HepG2 (cell line): ENCODE data around the gene ADAM8. TPM values are rescaled to one million over a fixed set of nuclear protein-coding genes. Genes with fewer than 3 reads are reported as not detected.

Experiments used
- ATAC-seq: fragments of 200-7000 bp; cut with Tn5 transposase; 3 replicates; pipeline ENCODE4 v1.9.1; 2020; ENCODE audit warnings: mild to moderate bottlenecking, moderate library complexity
- BruUV-seq: library from RNA; stranded (reverse); fragments of 400-500 nt; replicated peaks from 2 replicates; lab custom pipeline; 2021; lab: Mats Ljungman, UMichigan
- CTCF ChIA-PET: fragments of 300-600 bp; formaldehyde crosslinking; extraction: SDS; loops from one replicate; lab custom pipeline; 2021; ENCODE audit warnings: low total read pairs, inconsistent platforms, low intra/inter-chr PET ratio; lab: Yijun Ruan, JAX
- POLR2A ChIA-PET: fragments of 350-600 bp; sonication (Branson Sonifier 250); formaldehyde crosslinking; loops from one replicate; lab custom pipeline; 2020; ENCODE audit warnings: antibody characterized with exemption, inconsistent platforms; lab: Yijun Ruan, JAX
- DNase-seq: peaks from one replicate; pipeline ENCODE4 v3.0.0-alpha.2; 2015; ENCODE audit warnings: low spot score
- FAIRE-seq: peaks from 3 replicates; lab custom pipeline; 2011; peaks lifted over from hg19 to GRCh38; lab: Jason Lieb, UNC
- H2AFZ ChIP-seq: one replicate; pipeline ENCODE4 v1.6.1; 2011; ENCODE audit warnings: low read length, inconsistent platforms
- H3K27ac ChIP-seq: fragments of 300-600 bp; 3 replicates; pipeline ENCODE4 v1.8.0; 2011; ENCODE audit warnings: mixed run types, mild to moderate bottlenecking, mixed read lengths, low read length, inconsistent platforms; ENCODE audit not compliant: insufficient read depth; ENCODE audit errors: extremely low read length
- H3K27me3 ChIP-seq, 2 experiments: fragments of 200-600 bp in 1 of 2; 2 replicates in 1 of 2; 3 replicates in 1 of 2; pipeline versions ENCODE4 v1.6.0 to v1.8.0; 2011; ENCODE audit warnings: low read length in 2 of 2, mild to moderate bottlenecking in 2 of 2, moderate library complexity in 2 of 2, inconsistent platforms in 1 of 2; ENCODE audit not compliant: insufficient read depth in 2 of 2, control insufficient read depth in 1 of 2
- H3K36me3 ChIP-seq, 2 experiments: fragments of 200-600 bp in 1 of 2; replicated peaks in 1 of 2; 2 replicates in 1 of 2; 3 replicates in 1 of 2; pipeline versions ENCODE4 v1.5.1 to v1.8.0; 2011; ENCODE audit warnings: low read length in 2 of 2, inconsistent platforms in 1 of 2; ENCODE audit not compliant: insufficient read depth in 2 of 2, control insufficient read depth in 1 of 2
- H3K4me1 ChIP-seq: 2 replicates; pipeline ENCODE4 v1.5.1; 2012; ENCODE audit warnings: low read length, inconsistent platforms; ENCODE audit not compliant: insufficient read depth
- H3K4me2 ChIP-seq: 2 replicates; pipeline ENCODE4 v1.6.0; 2011; ENCODE audit warnings: low read depth, low read length, inconsistent platforms
- H3K4me3 ChIP-seq, 3 experiments: fragments of 200-600 bp in 1 of 3; sonication (generic), shearing (Covaris generic) in 1 of 3; replicated peaks in 1 of 3; 2 replicates each; pipeline ENCODE4 v1.5.1; 2011 to 2016; ENCODE audit warnings: low read length in 3 of 3, inconsistent platforms in 2 of 3, low read depth in 2 of 3, mild to moderate bottlenecking in 2 of 3, control low read depth in 1 of 3, mixed read lengths in 1 of 3; ENCODE audit not compliant: insufficient read depth in 1 of 3
- H3K79me2 ChIP-seq: one replicate; pipeline ENCODE4 v1.6.1; 2011; ENCODE audit warnings: low read length, inconsistent platforms; ENCODE audit not compliant: insufficient read depth
- H3K9ac ChIP-seq: 2 replicates; pipeline ENCODE4 v1.6.0; 2011; ENCODE audit warnings: mild to moderate bottlenecking, low read depth, low read length, inconsistent platforms; ENCODE audit not compliant: insufficient read depth
- H3K9me3 ChIP-seq: 2 replicates; pipeline ENCODE4 v1.5.1; 2012; ENCODE audit warnings: mild to moderate bottlenecking, low read length
- H4K20me1 ChIP-seq: 2 replicates; pipeline ENCODE4 v1.6.0; 2011; ENCODE audit warnings: inconsistent platforms, mild to moderate bottlenecking, low read length, moderate library complexity; ENCODE audit not compliant: insufficient read depth
- ATF7-NPFF ChIP-seq: sonication (generic); formaldehyde crosslinking; IDR thresholded peaks from 2 replicates; pipeline ENCODE4 v1.8.1; 2023; ENCODE audit warnings: mild to moderate bottlenecking, low read depth, missing genetic modification reagents, moderate library complexity
- BHLHE40 ChIP-seq: IDR thresholded peaks from 2 replicates; pipeline ENCODE4 v1.6.1; 2011; ENCODE audit warnings: low read length, improper control_type of control experiment
- HHEX ChIP-seq: IDR thresholded peaks from 2 replicates; pipeline ENCODE4 v1.6.1; 2016; ENCODE audit warnings: control low read depth
- MYPOP ChIP-seq: sonication (generic); formaldehyde crosslinking; IDR thresholded peaks from 2 replicates; pipeline ENCODE4 v1.8.1; 2023; ENCODE audit warnings: mild to moderate bottlenecking, moderate library complexity, missing genetic modification reagents
- SMAD9 ChIP-seq: sonication (generic); formaldehyde crosslinking; IDR thresholded peaks from 2 replicates; pipeline ENCODE4 v1.5.1; 2020; ENCODE audit warnings: mild to moderate bottlenecking, missing genetic modification reagents
- SNRNP70 ChIP-seq: fragments of 200-400 bp; formaldehyde crosslinking; IDR thresholded peaks from 2 replicates; pipeline ENCODE4 v1.6.1; 2017; ENCODE audit warnings: mild to moderate bottlenecking, low read depth, low read length, moderate library complexity
- TFDP2 ChIP-seq: sonication (generic); formaldehyde crosslinking; IDR thresholded peaks from 2 replicates; pipeline ENCODE4 v1.4.0; 2020; ENCODE audit warnings: missing genetic modification reagents
- UBTF ChIP-seq: sonication (generic); formaldehyde crosslinking; IDR thresholded peaks from 2 replicates; pipeline ENCODE4 v1.4.0; 2020; ENCODE audit warnings: mild to moderate bottlenecking, missing genetic modification reagents
- YY1 ChIP-seq: IDR thresholded peaks from 2 replicates; pipeline ENCODE4 v1.6.1; 2011; ENCODE audit warnings: low read length, low read depth, moderate library complexity, mild to moderate bottlenecking; ENCODE audit not compliant: insufficient read depth, insufficient replicate concordance
- ZFAT ChIP-seq: sonication (generic); formaldehyde crosslinking; conservative IDR thresholded peaks from 2 replicates; pipeline ENCODE4 v1.8.1; 2023; ENCODE audit warnings: missing genetic modification reagents, inconsistent platforms
- ZHX1 ChIP-seq: sonication (generic); formaldehyde crosslinking; IDR thresholded peaks from 2 replicates; pipeline ENCODE4 v1.8.1; 2022; ENCODE audit warnings: low read depth, mild to moderate bottlenecking, missing genetic modification reagents
- ZNF317 ChIP-seq: sonication (generic); formaldehyde crosslinking; IDR thresholded peaks from 2 replicates; pipeline ENCODE4 v1.5.0; 2020; ENCODE audit warnings: mild to moderate bottlenecking, missing genetic modification reagents
- ZNF557 ChIP-seq: sonication (generic); formaldehyde crosslinking; IDR thresholded peaks from 2 replicates; pipeline ENCODE4 v1.4.0; 2020; ENCODE audit warnings: missing genetic modification reagents
- ZNF770 ChIP-seq: sonication (generic); formaldehyde crosslinking; IDR thresholded peaks from 2 replicates; pipeline ENCODE4 v1.5.0; 2020; ENCODE audit warnings: mild to moderate bottlenecking, missing genetic modification reagents
- WGBS: methylation state at CpG from one replicate; pipeline ENCODE4 v1.1.6; 2017; ENCODE audit warnings: low lambda C conversion rate; 5-methylcytosine and 5-hydroxymethylcytosine counted together
- in situ Hi-C: cut with HindIII; loops from 2 replicates; pipeline ENCODE4 v1.10.0; 2017; ENCODE audit warnings: low pct_unique_long_range_greater_than_20kb; ENCODE audit not compliant: extremely low pct_ligation_motif_present
- intact Hi-C: fragments of 100-400 bp; cut with micrococcal nuclease; formaldehyde crosslinking; loops from one replicate; pipeline ENCODE4 v1.10.0; 2022; ENCODE audit not compliant: unreplicated experiment
- polyA plus RNA-seq, 8 experiments: library from polyadenylated mRNA; depleted of rRNA in 3 of 8; stranded (reverse) in 7 of 8; unstranded in 1 of 8; fragments of >200 nt; fragmentation: Illumina TruSeq in 4 of 8; extraction: Trizol in 4 of 8; gene quantifications; 2 replicates each; pipeline versions ENCODE4 v1.2.1 to v1.2.3, GENCODE V29; 2011 to 2016; ENCODE audit warnings: low read depth in 4 of 8, missing spikeins in 1 of 8, mixed read lengths in 1 of 8; ENCODE audit not compliant: insufficient read depth in 1 of 8
- total RNA-seq, 5 experiments: library from RNA; depleted of rRNA; stranded (reverse); fragments of >200 nt; fragmentation: Illumina TruSeq; extraction: Trizol; gene quantifications; 2 replicates each; pipeline ENCODE4 v1.2.3, GENCODE V29; 2016; ENCODE audit warnings: low read depth in 1 of 5

Gene ADAM8
- total and polyA plus RNA-seq, 2 of the 13 experiments (the other 11 are each of a cell fraction or from before 2014, with no cell fraction given) = 0.24 to 0.93 TPM

GRCh38 chr10:133229265-133230043 is 47.2 kb downstream of the ADAM8 start:
- Histone ChIP-seq H3K36me3 (no peaks in the 10 kb centered on the region), H2AFZ (no peak overlapping the region), H3K4me2 (no peak overlapping the region), H3K9ac (no peak overlapping the region), H3K4me1 (no peaks in the 10 kb centered on the region), H4K20me1 (no peaks in the 10 kb centered on the region), H3K79me2 (no peaks in the 10 kb centered on the region), H3K27ac (no peak overlapping the region), H3K9me3 (no peaks in the 10 kb centered on the region), H3K27me3 (peaks cover 11 to 61% of the 10 kb centered on the region in 2 experiments), H3K4me3 (no peak overlapping the region)
- ChIA-PET POLR2A (no interaction called here), CTCF (no interaction called here)
- DNase-seq = no peak
- in situ Hi-C loops = no loop called here
- BruUV-seq = no TSS peak
- 34% methylated on average over 16 of the region's 58 CpGs for WGBS
- ATAC-seq = no peak
- FAIRE-seq = no peak
- intact Hi-C loops = no loop called here
- no peak for TF ChIP-seq ZNF317 (CRISPR knock-in tag)
- no peak for TF ChIP-seq UBTF (CRISPR knock-in tag)
- TF ChIP-seq ZFAT (CRISPR knock-in tag) = no peak
- TF ChIP-seq BHLHE40 = no peak
- TF ChIP-seq ATF7-NPFF (CRISPR knock-in tag) = no peak
- TF ChIP-seq ZHX1 (CRISPR knock-in tag) = no peak
- no peak for TF ChIP-seq SMAD9
- TF ChIP-seq HHEX (CRISPR knock-in tag) = no peak
- no peak for TF ChIP-seq SNRNP70
- TF ChIP-seq ZNF770 (CRISPR knock-in tag) = no peak
- TF ChIP-seq ZNF557 = no peak
- no peak for TF ChIP-seq TFDP2 (CRISPR knock-in tag)
- TF ChIP-seq YY1 = no peak
- TF ChIP-seq MYPOP = no peak
